Fibroblast of the aortic adventitia (primary cell): ENCODE results near the gene ABLIM2. TPM values are rescaled to one million over a fixed set of nuclear protein-coding genes. Genes with fewer than 3 reads are reported as not detected.
"Not testable (repeated sequence)": the region's sequence is repeated elsewhere in the genome, so short reads cannot be mapped to it uniquely, and the experiment has no call there.

Experiments
- DNase-seq: peaks from one replicate; pipeline ENCODE4 v3.0.0-alpha.2; 2010; ENCODE audit warnings: low read depth
- H3K4me3 ChIP-seq: 2 replicates; pipeline ENCODE4 v1.5.1; 2011; ENCODE audit warnings: low read depth, mild to moderate bottlenecking, control low read depth, low read length, moderate library complexity
- small RNA-seq: library from RNA; depleted of rRNA; stranded (forward); fragments of <200 nt; gene quantifications from one replicate; pipeline ENCODE3, GENCODE V24; 2012
- total RNA-seq: library from RNA; depleted of rRNA; stranded (reverse); fragments of >200 nt; gene quantifications from 2 replicates; pipeline ENCODE4 v1.2.3, GENCODE V29; 2012; ENCODE audit warnings: low replicate concordance
- TF ChIP-seq, protein P1 (sequence below): IDR thresholded peaks from 2 replicates; pipeline ENCODE4 v1.5.1; 2011; ENCODE audit warnings: mild to moderate bottlenecking, low read length, control low read depth, inconsistent platforms; ENCODE audit not compliant: insufficient read depth

ABLIM2 gene
- total RNA-seq, 1 donor, result under 0.01 TPM

DNA sequence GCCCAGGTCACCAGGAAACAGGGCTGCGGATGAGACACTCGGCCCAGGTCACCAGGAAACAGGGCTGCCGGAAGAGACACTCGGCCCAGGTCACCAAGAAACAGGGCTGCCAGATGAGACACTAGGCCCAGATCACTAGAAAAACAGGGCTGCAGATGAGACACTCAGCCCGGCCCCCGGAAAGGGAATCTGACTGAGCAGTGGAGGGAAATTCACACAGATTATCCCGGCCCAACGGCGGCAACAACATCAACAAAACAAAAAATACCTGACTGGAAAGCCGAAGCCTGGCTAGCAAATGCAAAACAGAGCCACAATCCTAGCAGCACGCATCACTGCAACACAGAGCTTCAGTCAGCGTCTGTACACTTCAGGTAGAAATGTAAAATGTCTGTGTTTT lies 239.6 kb downstream of the ABLIM2 start:
- no peak for DNase-seq
- TF ChIP-seq, protein P1, sequence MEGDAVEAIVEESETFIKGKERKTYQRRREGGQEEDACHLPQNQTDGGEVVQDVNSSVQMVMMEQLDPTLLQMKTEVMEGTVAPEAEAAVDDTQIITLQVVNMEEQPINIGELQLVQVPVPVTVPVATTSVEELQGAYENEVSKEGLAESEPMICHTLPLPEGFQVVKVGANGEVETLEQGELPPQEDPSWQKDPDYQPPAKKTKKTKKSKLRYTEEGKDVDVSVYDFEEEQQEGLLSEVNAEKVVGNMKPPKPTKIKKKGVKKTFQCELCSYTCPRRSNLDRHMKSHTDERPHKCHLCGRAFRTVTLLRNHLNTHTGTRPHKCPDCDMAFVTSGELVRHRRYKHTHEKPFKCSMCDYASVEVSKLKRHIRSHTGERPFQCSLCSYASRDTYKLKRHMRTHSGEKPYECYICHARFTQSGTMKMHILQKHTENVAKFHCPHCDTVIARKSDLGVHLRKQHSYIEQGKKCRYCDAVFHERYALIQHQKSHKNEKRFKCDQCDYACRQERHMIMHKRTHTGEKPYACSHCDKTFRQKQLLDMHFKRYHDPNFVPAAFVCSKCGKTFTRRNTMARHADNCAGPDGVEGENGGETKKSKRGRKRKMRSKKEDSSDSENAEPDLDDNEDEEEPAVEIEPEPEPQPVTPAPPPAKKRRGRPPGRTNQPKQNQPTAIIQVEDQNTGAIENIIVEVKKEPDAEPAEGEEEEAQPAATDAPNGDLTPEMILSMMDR, result no peak
- H3K4me3 ChIP-seq, result no peak overlapping the region

DNA sequence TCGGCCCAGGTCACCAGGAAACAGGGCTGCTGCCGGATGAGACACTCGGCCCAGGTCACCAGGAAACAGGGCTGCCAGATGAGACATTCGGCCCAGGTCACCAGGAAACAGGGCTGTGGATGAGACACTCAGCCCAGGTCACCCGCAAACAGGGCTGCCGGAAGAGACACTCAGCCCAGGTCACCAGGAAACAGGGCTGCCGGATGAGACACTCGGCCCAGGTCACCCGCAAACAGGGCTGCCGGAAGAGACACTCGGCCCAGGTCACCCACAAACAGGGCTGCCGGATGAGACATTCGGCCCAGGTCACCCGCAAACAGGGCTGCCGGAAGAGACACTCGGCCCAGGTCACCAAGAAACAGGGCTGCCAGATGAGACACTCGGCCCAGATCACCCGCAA lies 240.4 kb downstream of the ABLIM2 start:
- DNase-seq, H3K4me3 ChIP-seq: not testable (repeated sequence)

DNA sequence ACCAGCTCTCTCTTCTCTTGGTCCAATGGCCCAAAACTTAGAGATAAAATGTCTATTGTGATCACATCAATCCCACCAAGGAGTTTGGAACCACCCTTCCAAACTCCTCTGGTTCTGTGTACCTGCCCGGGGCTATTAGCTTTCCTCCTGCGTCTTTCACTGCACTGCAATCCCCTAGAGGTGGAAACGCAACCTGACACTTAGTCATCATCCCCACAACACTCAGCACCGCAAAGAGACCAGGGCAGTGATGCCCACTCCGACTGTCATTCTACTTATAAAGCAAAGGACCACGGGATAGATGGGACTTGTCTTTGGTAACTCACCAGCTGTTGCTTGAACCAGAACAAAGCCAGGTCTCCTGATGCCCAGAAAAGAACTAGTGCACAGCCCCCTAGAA lies 240.9 kb downstream of the ABLIM2 start:
- DNase-seq, result no peak
- TF ChIP-seq, protein P1, result peak; percentile 8
- H3K4me3 ChIP-seq, result no peak overlapping the region

DNA sequence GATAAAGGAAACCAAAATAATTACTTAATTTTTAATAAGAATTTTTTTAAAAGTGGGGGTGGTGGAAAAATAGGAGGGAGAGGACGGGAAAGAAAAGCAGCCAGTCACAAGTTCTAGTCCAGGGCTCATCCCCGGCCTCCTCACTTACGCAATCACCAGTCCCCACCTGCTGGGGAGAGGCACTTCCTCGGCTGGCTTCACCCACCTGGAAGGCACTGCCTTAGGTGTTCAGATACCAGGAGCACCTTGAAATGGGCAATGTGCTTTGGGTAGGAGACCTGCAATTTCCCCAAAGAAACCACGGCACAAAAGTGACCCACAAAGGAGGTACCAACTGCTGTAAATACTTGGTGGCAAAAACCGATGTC lies 242.8 kb downstream of the ABLIM2 start:
- TF ChIP-seq, protein P1, result no peak
- no peak for DNase-seq
- no peak overlapping the region for H3K4me3 ChIP-seq

Small RNAs within 50 kb of the gene (small RNA-seq; reads per million reads assigned to genes)
- 5.5 reads per million, percentile 89 among the genes with 10 or more reads in this experiment for gene MIR95

Other genes starting within 250 kb of the ABLIM2 start
- gene AFAP1, start 219.0 kb downstream of the ABLIM2 start, total RNA-seq, result 66.0 and 83.9 TPM in 2 replicates
- 0.41 and 1.5 TPM in 2 replicates for gene SH3TC1, start 40.5 kb upstream of the ABLIM2 start, total RNA-seq
- gene HTRA3, start 110.9 kb upstream of the ABLIM2 start, total RNA-seq, result 7.6 and 9.6 TPM in 2 replicates